Activated CD4-positive, alpha-beta memory T cell treated with anti-CD3 and anti-CD28 coated beads, Interleukin-2, amount 10 ng/mL, durations not matched to agents 7 days and 5 days (primary cell): ENCODE data around the gene LAIR1. TPM values are rescaled to one million over a fixed set of nuclear protein-coding genes. Genes with fewer than 3 reads are reported as not detected.
"Not testable (repeated sequence)": the region's sequence is repeated elsewhere in the genome, so short reads cannot be mapped to it uniquely, and the experiment has no call there.

Source experiments
- CTCF ChIA-PET: fragments of 350-600 bp; sonication (Branson Sonifier 250); formaldehyde crosslinking; loops from one replicate; lab custom pipeline; 2021; ENCODE audit warnings: antibody characterized with exemption, inconsistent platforms; lab: Charles Lee
- POLR2A ChIA-PET: fragments of 350-600 bp; sonication (Branson Sonifier 250); formaldehyde crosslinking; loops from one replicate; lab custom pipeline; 2021; ENCODE audit warnings: antibody characterized with exemption; lab: Charles Lee
- DNase-seq: peaks from one replicate; pipeline ENCODE4 v3.0.0-alpha.2; 2020
- H3K27ac Mint-ChIP-seq: one replicate; pipeline ENCODE4 v1.8.0; 2021; ENCODE audit warnings: mild to moderate bottlenecking, mixed read lengths
- H3K27me3 Mint-ChIP-seq: one replicate; pipeline ENCODE4 v1.8.0; 2021; ENCODE audit warnings: mixed read lengths
- H3K36me3 Mint-ChIP-seq: one replicate; pipeline ENCODE4 v1.8.0; 2021; ENCODE audit warnings: low read depth, mixed read lengths
- H3K4me1 Mint-ChIP-seq: one replicate; pipeline ENCODE4 v1.8.0; 2021; ENCODE audit warnings: mixed read lengths
- H3K4me3 Mint-ChIP-seq: one replicate; pipeline ENCODE4 v1.8.0; 2021; ENCODE audit warnings: mild to moderate bottlenecking, mixed read lengths
- H3K9me3 Mint-ChIP-seq: one replicate; pipeline ENCODE4 v1.8.0; 2021; ENCODE audit warnings: mixed read lengths
- total RNA-seq, 2 experiments: library from RNA; stranded (reverse); gene quantifications; one replicate each; pipeline ENCODE4 v1.2.3, GENCODE V29; 2021

The LAIR1 gene
- total RNA-seq, 2 experiments from 2014 or later: 56.6 to 59.0 TPM

DNA sequence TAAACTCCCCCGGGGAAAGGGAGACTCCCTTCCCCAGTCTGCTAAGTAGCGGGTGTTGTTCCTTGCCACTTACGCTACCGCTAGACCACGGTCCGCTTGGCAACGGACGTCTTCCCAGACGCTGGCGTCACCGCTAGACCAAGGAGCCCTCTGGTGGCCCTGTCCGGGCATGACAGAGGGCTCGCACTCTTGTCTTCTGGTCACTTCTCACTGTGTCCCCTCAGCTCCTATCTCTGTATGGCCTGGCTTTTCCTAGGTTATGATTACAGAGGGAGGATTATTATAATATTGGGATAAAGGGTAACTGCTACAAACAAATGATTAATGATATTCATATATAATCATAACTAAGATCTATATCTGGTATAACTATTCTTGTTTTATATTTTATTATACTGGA is 41.8 kb downstream of the LAIR1 start:
- H3K4me3 Mint-ChIP-seq, DNase-seq, H3K4me1 Mint-ChIP-seq, H3K36me3 Mint-ChIP-seq, H3K27ac Mint-ChIP-seq, POLR2A ChIA-PET, H3K9me3 Mint-ChIP-seq: not testable (repeated sequence)
- peaks cover 30% of the 10 kb centered on the region for H3K27me3 Mint-ChIP-seq
- CTCF ChIA-PET: interaction anchor here (0.6 to 11.1 kb wide), 3 partner anchors 30 to 470 kb away, joined by 3 to 153 read pairs (median 4); no protein-coding TSS in a partner anchor

DNA sequence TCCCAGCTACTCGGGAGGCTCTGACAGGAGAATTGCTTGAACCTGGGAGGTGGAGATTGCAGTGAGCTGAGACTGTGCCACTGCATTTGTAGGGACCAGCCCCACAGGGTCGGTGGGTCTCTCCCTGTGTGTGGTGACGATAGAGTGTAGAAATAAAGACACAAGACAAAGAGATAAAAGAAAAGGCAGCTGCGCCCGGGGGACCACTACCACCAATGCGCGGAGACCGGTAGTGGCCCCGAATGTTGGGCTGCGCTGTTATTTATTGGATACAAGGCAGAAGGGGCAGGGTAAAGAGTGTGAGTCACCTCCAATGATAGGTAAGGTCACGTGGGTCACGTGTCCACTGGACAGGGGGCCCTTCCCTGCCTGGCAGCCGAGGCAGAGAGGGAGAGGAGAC is 42.4 kb downstream of the LAIR1 start:
- not testable (repeated sequence) for H3K36me3 Mint-ChIP-seq, H3K9me3 Mint-ChIP-seq

DNA sequence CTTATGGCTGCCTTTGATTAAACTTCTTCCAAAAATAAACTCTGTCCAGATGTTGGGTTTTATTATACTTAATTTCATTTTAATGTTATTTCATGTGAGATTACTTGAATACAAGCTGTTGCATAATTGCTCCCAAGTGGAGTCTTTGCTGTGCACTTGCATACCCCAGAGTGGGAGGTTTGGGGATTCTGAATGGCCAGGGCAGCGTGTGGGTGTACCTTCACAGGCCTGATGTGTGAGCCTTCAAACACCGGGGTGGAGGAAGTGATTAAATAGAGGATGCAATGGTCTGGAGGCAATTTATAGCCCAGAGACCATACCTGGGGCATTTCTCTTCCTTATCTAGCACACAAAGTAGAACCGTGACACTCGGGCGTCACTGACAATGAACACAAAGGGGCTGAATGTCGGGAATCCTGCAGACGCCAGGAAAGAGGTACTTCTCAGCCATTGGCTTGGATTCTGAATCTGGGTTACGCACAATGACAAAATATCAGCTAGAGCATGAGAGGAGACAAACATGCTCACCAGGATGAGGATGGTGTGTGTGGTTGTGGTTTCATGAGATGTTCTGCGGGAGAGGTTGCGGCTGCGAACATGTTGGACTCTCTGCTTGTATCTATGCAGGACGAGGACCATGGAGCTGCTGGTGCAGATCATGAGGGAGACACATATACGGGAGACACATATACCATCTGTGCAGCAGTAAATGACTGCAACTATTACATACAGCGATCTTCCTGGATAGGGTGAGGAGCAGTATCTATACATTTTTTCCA is 44.6 kb downstream of the LAIR1 start:
- POLR2A ChIA-PET: no interaction called here
- no peak overlapping the region for H3K4me3 Mint-ChIP-seq
- H3K4me1 Mint-ChIP-seq: peaks cover 6% of the 10 kb centered on the region
- CTCF ChIA-PET: interaction anchor here (11.1 kb wide), 1 partner anchor 71 kb away, joined by 153 read pairs; no protein-coding TSS in a partner anchor
- peaks cover 29% of the 10 kb centered on the region for H3K27me3 Mint-ChIP-seq
- no peak for DNase-seq
- H3K9me3 Mint-ChIP-seq: no peaks in the 10 kb centered on the region
- H3K27ac Mint-ChIP-seq: no peak overlapping the region
- H3K36me3 Mint-ChIP-seq: no peaks in the 10 kb centered on the region

More for the DNA sequence above, 42.4 kb downstream of the LAIR1 start:
- H3K4me1 Mint-ChIP-seq, H3K27ac Mint-ChIP-seq, POLR2A ChIA-PET, DNase-seq, H3K4me3 Mint-ChIP-seq: not testable (repeated sequence)
- CTCF ChIA-PET: interaction anchor here (11.1 kb wide), 1 partner anchor 68 kb away, joined by 153 read pairs; no protein-coding TSS in a partner anchor
- H3K27me3 Mint-ChIP-seq: peaks cover 30% of the 10 kb centered on the region

DNA sequence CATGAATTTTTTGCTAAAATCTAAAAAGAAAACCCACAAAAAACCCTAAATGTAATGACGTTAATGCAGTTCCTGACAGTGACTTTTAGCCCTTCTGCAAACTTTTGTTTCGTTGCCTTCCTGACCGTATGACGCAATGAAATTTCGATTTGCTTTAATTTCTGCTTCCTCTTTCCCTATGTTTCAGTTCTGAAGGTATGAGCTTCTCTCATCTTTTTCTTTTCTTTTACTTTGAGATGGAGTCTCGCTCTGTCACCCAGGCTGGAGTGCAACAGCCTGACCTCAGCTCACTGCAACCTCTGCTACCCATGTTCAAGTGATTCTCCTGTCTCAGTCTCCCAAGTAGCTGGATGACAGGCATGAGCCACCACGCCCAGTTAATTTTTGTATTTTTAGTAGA is 45.7 kb downstream of the LAIR1 start:
- Mint-ChIP-seq H3K9me3 (no peaks in the 10 kb centered on the region), H3K4me1 (peaks cover 6% of the 10 kb centered on the region), H3K27me3 (peaks cover 30% of the 10 kb centered on the region), H3K27ac (no peak overlapping the region), H3K36me3 (no peaks in the 10 kb centered on the region), H3K4me3 (no peak overlapping the region)
- ChIA-PET POLR2A (interaction anchor here (0.6 kb wide), 1 partner anchor 69 kb away, joined by 3 read pairs; no protein-coding TSS in a partner anchor), CTCF (interaction anchor here (0.6 to 11.1 kb wide), 2 partner anchors 29 to 72 kb away, joined by 3 to 153 read pairs; no protein-coding TSS in a partner anchor)
- no peak for DNase-seq

DNA sequence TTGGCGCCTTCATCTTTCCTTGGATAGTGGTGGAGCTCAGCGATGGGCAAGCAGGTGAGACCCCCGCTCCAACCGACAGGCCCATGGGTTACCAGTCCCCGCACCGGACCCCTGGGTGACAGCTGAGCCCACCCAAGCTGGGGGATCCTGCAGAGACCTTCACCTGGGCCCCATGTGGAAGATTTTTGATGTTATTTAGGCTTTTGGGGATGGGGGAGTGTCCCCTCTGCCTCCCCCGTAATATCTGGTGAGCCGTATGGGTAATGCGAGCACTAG is 46.8 kb downstream of the LAIR1 start:
- peaks cover 36% of the 10 kb centered on the region for H3K27me3 Mint-ChIP-seq
- no peak overlapping the region for H3K4me3 Mint-ChIP-seq
- peaks cover 6% of the 10 kb centered on the region for H3K4me1 Mint-ChIP-seq
- no peaks in the 10 kb centered on the region for H3K36me3 Mint-ChIP-seq
- CTCF ChIA-PET: interaction anchor here (11.1 kb wide), 1 partner anchor 73 kb away, joined by 153 read pairs; no protein-coding TSS in a partner anchor
- DNase-seq: no peak
- H3K27ac Mint-ChIP-seq: no peak overlapping the region
- POLR2A ChIA-PET: no interaction called here
- H3K9me3 Mint-ChIP-seq: no peaks in the 10 kb centered on the region

DNA sequence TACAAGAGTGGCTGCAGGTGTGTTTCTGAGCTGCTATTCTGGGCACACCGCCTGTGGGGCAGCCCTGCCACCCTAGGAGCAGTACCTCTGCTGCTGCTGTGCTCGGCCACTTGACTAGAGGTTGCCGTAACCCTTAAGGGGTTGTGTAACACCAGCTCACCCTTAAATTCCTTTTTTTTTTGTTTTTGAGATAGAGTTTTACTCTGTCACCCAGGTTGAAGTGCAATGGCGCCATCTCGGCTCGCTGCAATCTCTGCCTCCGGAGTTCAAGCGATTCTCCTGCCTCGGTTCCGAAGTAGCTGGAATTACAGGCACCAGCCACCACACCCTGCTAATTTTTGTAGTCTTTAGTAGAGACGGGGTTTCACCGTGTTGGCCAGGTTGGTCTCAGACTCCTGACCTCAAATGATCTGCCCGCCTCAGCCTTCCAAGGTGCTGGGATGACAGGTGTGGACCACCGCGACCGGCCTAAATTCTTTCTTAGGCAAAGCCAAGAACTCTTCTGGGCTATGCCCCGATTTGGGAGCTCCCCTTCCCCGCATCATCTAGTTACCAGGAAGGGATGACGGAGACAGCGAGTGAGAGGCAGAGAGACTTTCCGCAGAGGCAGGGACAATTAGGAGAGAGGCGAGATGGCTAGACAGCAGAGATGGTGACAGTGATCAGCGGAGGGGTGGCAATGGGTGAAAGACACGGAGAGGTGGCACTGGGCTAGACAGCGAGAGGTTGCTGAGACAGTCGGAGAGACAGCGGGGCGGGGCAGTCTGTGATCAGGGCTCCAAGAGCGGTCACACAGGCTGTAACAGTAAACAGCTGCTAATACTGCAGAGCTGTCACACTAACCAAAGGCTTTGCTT is 47.4 kb downstream of the LAIR1 start:
- H3K4me1 Mint-ChIP-seq: peaks cover 6% of the 10 kb centered on the region
- H3K9me3 Mint-ChIP-seq: no peaks in the 10 kb centered on the region
- H3K27me3 Mint-ChIP-seq: peaks cover 39% of the 10 kb centered on the region
- DNase-seq: no peak
- H3K36me3 Mint-ChIP-seq: no peaks in the 10 kb centered on the region
- H3K27ac Mint-ChIP-seq: no peak overlapping the region
- ChIA-PET CTCF (interaction anchor here (1.2 kb wide), 1 partner anchor 73 kb away, joined by 6 read pairs; no protein-coding TSS in a partner anchor), POLR2A (no interaction called here)
- no peak overlapping the region for H3K4me3 Mint-ChIP-seq

DNA sequence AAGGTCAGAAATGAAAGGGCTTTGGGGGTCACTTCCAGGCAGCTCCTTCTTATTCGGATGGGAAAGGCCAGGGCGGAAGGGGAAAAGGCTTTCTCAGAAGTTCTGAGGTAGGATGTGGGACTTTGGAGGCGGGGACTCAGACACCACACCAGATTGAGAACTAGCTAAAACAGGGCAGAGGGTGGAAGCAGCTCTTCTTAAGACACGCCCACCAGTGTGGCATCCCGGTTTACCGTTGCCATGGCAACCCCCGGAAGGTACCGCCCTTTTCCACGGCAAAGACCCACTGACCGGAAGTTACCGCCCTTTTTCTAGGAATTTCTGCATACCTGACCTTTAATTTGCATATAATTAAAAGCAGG is 48.0 kb downstream of the LAIR1 start:
- no peak overlapping the region for H3K27ac Mint-ChIP-seq
- CTCF ChIA-PET: interaction anchor here (0.7 to 1.2 kb wide), 2 partner anchors 8 to 74 kb away, joined by 3 to 6 read pairs; no protein-coding TSS in a partner anchor
- DNase-seq: no peak
- no peak overlapping the region for H3K4me3 Mint-ChIP-seq
- peaks cover 35% of the 10 kb centered on the region for H3K27me3 Mint-ChIP-seq
- POLR2A ChIA-PET: no interaction called here
- H3K9me3 Mint-ChIP-seq: no peaks in the 10 kb centered on the region
- no peaks in the 10 kb centered on the region for H3K36me3 Mint-ChIP-seq
- H3K4me1 Mint-ChIP-seq: peaks cover 6% of the 10 kb centered on the region

DNA sequence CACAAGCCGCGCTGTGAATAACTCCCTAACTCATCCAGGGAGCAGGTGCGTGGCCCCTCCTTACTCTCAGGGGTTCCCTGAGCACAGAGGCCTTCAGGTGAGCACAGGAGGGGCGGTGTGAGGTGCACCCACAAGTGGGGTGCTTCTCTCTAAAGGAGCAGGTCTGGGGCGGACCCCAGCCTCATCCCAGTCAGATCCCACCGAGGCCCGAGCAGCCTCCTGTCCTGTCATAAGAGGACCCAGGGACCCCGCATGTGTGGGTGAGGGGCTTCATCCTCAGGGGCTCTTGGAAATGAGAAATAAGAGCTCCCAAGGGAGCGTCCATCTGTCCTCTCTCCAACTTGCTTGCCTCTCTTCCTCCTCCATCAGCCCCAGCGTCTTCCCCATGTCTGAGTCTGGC is 48.8 kb downstream of the LAIR1 start:
- no peaks in the 10 kb centered on the region for H3K36me3 Mint-ChIP-seq
- POLR2A ChIA-PET: no interaction called here
- CTCF ChIA-PET: interaction anchor here (0.7 kb wide), 1 partner anchor 9 kb away, joined by 3 read pairs; no protein-coding TSS in a partner anchor

DNA sequence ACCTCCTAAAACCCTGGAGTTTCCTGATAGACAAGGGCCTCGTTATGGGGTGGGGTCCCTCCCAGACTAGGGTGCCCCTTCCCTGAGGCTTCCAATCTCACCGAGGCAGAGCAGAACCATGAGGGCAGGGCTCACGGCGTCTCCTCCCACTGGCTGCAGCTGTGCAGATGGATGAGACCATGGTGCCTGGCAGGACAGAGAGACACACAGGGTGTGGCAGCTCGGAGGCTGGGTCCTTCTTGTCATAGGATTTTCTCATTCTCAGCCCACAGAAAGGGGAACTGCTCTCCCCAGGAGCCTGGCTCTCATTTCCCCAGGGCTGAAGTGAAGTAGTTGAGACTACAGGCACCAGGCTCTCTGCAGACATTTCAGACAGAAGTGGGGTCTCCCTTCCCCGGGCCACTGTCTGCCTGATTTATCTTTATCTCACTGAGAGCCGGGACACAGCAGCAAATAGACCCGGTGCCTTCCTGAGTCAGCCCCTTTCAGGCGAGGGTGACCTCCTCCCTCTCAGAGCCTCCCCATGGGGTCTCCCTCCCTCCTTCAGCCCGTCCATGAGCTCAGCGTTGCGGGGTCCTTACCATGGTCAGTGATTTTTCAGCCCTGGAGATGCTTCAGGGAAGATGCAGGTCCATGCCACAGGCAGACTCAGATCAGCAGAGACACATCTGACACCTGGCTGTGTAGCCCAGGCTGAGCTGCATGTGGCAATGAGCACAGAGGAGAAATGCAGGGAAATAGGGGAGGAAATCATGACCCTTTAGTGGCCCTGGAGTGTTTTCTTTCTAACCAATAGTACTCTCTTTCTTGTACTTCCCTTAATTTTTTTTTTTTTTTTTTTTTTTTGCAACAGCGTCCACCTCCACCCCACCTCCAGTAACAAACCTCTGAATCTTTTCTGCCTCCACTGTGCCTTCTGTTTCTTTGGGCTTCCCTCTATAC is 52.0 kb downstream of the LAIR1 start, which contains the start of gene LILRA5:
LILRA5 (minus strand) TSS at position 731 of the 942 bp plus-strand sequence; CDS start at position 584, 147 bp downstream.
- Mint-ChIP-seq H3K9me3 (no peaks in the 10 kb centered on the region), H3K4me3 (no peak within 1 kb of the TSS), H3K4me1 (peaks cover 6% of the 10 kb centered on the region), H3K27ac (no peak within 1 kb of the TSS), H3K36me3 (no peaks in the 10 kb centered on the region), H3K27me3 (peaks cover 17% of the 10 kb centered on the region)
- POLR2A ChIA-PET: no interaction called here
- no peak for DNase-seq
- CTCF ChIA-PET: no interaction called here

More for the DNA sequence above, 48.8 kb downstream of the LAIR1 start:
- H3K27me3 Mint-ChIP-seq: peaks cover 29% of the 10 kb centered on the region
- H3K4me1 Mint-ChIP-seq: peaks cover 6% of the 10 kb centered on the region
- no peak overlapping the region for H3K4me3 Mint-ChIP-seq
- no peak for DNase-seq
- no peak overlapping the region for H3K27ac Mint-ChIP-seq
- H3K9me3 Mint-ChIP-seq: no peaks in the 10 kb centered on the region

DNA sequence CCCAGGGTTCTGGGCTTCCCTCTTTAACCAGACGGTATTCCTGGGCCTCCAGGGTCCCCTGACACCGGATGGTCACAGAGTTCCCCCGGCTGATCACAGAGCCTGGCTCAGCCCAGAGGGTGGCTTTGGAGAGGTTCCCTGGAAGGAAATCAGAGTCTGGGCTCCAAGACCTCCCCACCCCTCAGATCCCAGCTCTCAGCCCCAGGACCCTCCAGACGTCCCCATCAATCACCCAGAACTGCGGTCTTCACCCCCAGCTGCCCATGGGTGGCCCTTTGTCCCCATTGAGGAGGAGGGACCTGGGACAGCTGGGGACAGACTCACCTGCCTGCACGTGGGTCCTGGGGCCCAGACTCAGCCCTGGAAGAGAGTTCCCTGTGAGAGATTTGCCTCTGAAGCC is 52.7 kb downstream of the LAIR1 start:
- Mint-ChIP-seq H3K27me3 (peaks cover 17% of the 10 kb centered on the region), H3K4me3 (no peak overlapping the region), H3K9me3 (no peaks in the 10 kb centered on the region), H3K27ac (no peak overlapping the region), H3K4me1 (peaks cover 6% of the 10 kb centered on the region), H3K36me3 (no peaks in the 10 kb centered on the region)
- CTCF ChIA-PET: no interaction called here
- no peak for DNase-seq
- POLR2A ChIA-PET: no interaction called here

DNA sequence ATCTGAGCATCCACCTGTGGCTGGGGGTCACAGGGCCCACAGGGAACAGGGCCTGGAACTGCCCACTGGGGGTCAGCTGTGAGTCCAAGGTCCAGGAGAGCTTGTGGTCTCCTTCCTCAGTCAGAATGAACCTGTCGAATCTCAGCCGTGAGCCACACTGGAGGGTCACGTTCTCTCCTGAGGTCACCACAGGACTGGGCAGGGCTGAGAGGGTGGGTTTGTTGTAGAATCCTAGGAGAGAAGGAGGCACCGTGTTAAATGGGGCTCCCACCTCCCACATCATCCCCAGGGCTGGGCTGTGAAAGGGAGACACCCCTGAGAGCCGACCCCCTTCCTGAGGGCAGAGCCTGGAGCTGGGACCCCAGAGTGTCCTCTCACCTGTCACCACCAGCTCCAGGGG is 53.2 kb downstream of the LAIR1 start:
- Mint-ChIP-seq H3K4me1 (peaks cover 3% of the 10 kb centered on the region), H3K9me3 (no peaks in the 10 kb centered on the region), H3K36me3 (no peaks in the 10 kb centered on the region), H3K27me3 (peaks cover 20% of the 10 kb centered on the region), H3K27ac (no peak overlapping the region), H3K4me3 (no peak overlapping the region)
- ChIA-PET POLR2A (no interaction called here), CTCF (no interaction called here)
- DNase-seq: no peak

DNA sequence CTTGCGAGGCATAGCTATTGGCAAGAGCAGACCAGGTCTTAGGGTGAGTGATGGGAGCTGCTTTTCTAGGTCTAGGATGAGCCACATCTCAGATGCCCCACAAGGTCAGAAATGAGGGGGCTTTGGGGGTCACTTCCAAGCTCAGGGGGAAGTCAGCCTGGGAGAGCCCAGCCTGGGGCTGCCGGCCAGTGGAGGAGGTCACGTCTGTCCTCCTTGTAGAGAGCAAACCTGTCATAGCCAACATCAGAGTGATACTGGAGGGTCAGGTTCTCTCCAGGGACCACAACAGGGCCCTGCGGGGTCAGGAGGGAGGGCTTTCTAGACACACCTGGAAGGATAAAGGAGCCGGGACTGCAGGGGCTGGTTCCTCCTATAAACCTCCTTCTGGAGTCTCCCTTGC is 54.2 kb downstream of the LAIR1 start:
- Mint-ChIP-seq H3K4me1 (no peaks in the 10 kb centered on the region), H3K27me3 (peaks cover 20% of the 10 kb centered on the region), H3K9me3 (no peaks in the 10 kb centered on the region), H3K4me3 (no peak overlapping the region), H3K27ac (no peak overlapping the region), H3K36me3 (no peaks in the 10 kb centered on the region)
- ChIA-PET CTCF (no interaction called here), POLR2A (no interaction called here)
- no peak for DNase-seq
